Measurements from ENCODE around the gene MISP. TPM values are rescaled to one million over a fixed set of nuclear protein-coding genes. Genes with fewer than 3 reads are reported as not detected.
A peak's percentile ranks its signal among the peaks of the same experiment; 100 is the strongest.

The MISP gene
- total and polyA plus RNA-seq, 2 of the 4 experiments (the other 2 are of a cell fraction), result not detected

- Histone ChIP-seq H2BK15ac (ENCODE audit: low read depth, low read length) (peak overlapping the region; percentile 77; the same call in 1 of the 3 replicates), H3K9me3 (ENCODE audit: control insufficient read depth, insufficient read depth, low read length) (no peaks in the 10 kb centered on the region), H3K18ac (ENCODE audit: low read depth, low read length) (peak overlapping the region; percentile 89), H2AK9ac (replicated peaks; ENCODE audit: low read depth, low read length, poor library complexity) (peak overlapping the region; percentile 75), H3K9me1 (ENCODE audit: insufficient read depth, low read length) (peaks cover 15% of the 10 kb centered on the region), H3K14ac (replicated peaks; ENCODE audit: low read depth, low read length) (peak overlapping the region; percentile 93), H2BK120ac (ENCODE audit: low read depth, low read length) (peak overlapping the region; percentile 96), H4K5ac (ENCODE audit: low read depth, low read length) (peak overlapping the region; percentile 91), H3K27me3 (ENCODE audit: control insufficient read depth, insufficient read depth, low read length) (no peaks in the 10 kb centered on the region), H3K36me3 (ENCODE audit: control insufficient read depth, insufficient read depth, low read length) (no peaks in the 10 kb centered on the region), H3K27ac (ENCODE audit: insufficient read depth, low read length) (peak overlapping the region; percentile 51), H3K4me3 (ENCODE audit: insufficient read depth, low read depth, low read length) (no peak overlapping the region; the same call in 1 of the 2 replicates), H2BK20ac (ENCODE audit: low read depth, low read length) (peak overlapping the region; percentile 84), H4K8ac (ENCODE audit: low read depth in 2 of 2, low read length in 2 of 2) (peak overlapping the region; percentile 82 to 90; a peak in 3 of 4 replicates), H3K23ac (ENCODE audit: low read depth, low read length) (peak overlapping the region; percentile 79), H3K56ac (ENCODE audit: extremely low read depth, insufficient read depth, low read length) (peak overlapping the region; percentile 50; the same call in 1 of the 2 replicates), H2BK5ac (ENCODE audit: low read depth, low read length, poor library complexity, severe bottlenecking) (peak overlapping the region; percentile 33), H3K4me1 (ENCODE audit: control insufficient read depth, insufficient read depth, low read length) (peaks cover 19% of the 10 kb centered on the region), H3K9ac (ENCODE audit: low read depth, low read length) (no peak overlapping the region), H2AFZ (replicated peaks; ENCODE audit: low read length, poor library complexity) (peak overlapping the region; percentile 80), H2AK5ac (ENCODE audit: low read depth, low read length) (peak overlapping the region; percentile 98), H4K91ac (ENCODE audit: insufficient read depth, low read depth, low read length) (peak overlapping the region; percentile 96), H4K20me1 (ENCODE audit: insufficient read depth, low read length) (peaks cover 3% of the 10 kb centered on the region; the same call in 1 of the 2 replicates), H3K79me1 (ENCODE audit: low read depth in 1 of 2, low read length in 2 of 2) (peaks cover 2 to 38% of the 10 kb centered on the region in 2 experiments; a peak in 2 of 4 replicates), H3K4ac (ENCODE audit: low read depth, low read length) (peak overlapping the region; percentile 98), H3K4me2 (ENCODE audit: low read depth, low read length) (peak overlapping the region; percentile 66)
- dilution Hi-C loops (cut with HindIII; ENCODE audit: low sequenced_read_pairs, unreplicated experiment), result no loop called here
- TF ChIP-seq RCOR1 (IDR thresholded peaks at IDR 0.05; ENCODE audit: insufficient replicate concordance, low read length), result no peak
- ChIA-PET CTCF (interaction anchor here (0.7 kb wide), 1 partner anchor 12 kb away, joined by 7 read pairs; no protein-coding TSS in a partner anchor), POLR2A (ENCODE audit: unreplicated experiment) (no interaction called here)
- BruUV-seq (replicated peaks), result no TSS peak
- intact Hi-C loops (cut with micrococcal nuclease), result loop anchor here (2.0 kb wide), 1 partner anchor 14 kb away; the partner anchor contains the start of gene PTBP1
- ATAC-seq (ENCODE audit: low read depth) (peak; percentile 69), DNase-seq (peak; percentile 33)
- 68% methylated on average over 9 of the region's 29 CpGs; no CpG with 5 or more reads in 1 of the 2 experiments for WGBS, 2 experiments (ENCODE audit: extremely low coverage in 2 of 2, insufficient read length in 1 of 2)
- in situ Hi-C loops (cut with MboI; ENCODE audit: low sequenced_read_pairs), result no loop called here
Observed at GRCh38 chr19:782185-782877, 31.4 kb downstream of the MISP start.
